HUES48 (cell line): Measurements from ENCODE around the gene CLEC2A.

Source experiments
- H3K27ac ChIP-seq: one replicate; pipeline ENCODE4 v1.7.0; 2013; ENCODE audit warnings: low read depth, low read length, inconsistent platforms
- H3K27me3 ChIP-seq: 2 replicates; pipeline ENCODE4 v1.6.1; 2013; ENCODE audit warnings: mild to moderate bottlenecking, low read length; ENCODE audit not compliant: control insufficient read depth, insufficient read depth
- H3K36me3 ChIP-seq: 2 replicates; pipeline ENCODE4 v1.6.1; 2013; ENCODE audit warnings: low read length; ENCODE audit not compliant: control insufficient read depth, insufficient read depth
- H3K4me1 ChIP-seq: 2 replicates; pipeline ENCODE4 v1.6.1; 2013; ENCODE audit warnings: mild to moderate bottlenecking, low read length; ENCODE audit not compliant: control insufficient read depth, insufficient read depth
- H3K4me3 ChIP-seq: 2 replicates; pipeline ENCODE4 v1.5.1; 2013; ENCODE audit warnings: mild to moderate bottlenecking, low read depth, low read length
- H3K9ac ChIP-seq: 2 replicates; pipeline ENCODE4 v1.6.1; 2013; ENCODE audit warnings: mild to moderate bottlenecking, low read depth, low read length, moderate library complexity
- H3K9me3 ChIP-seq: 2 replicates; pipeline ENCODE4 v1.6.1; 2013; ENCODE audit warnings: low read length; ENCODE audit not compliant: control insufficient read depth, insufficient read depth

The CLEC2A gene

DNA sequence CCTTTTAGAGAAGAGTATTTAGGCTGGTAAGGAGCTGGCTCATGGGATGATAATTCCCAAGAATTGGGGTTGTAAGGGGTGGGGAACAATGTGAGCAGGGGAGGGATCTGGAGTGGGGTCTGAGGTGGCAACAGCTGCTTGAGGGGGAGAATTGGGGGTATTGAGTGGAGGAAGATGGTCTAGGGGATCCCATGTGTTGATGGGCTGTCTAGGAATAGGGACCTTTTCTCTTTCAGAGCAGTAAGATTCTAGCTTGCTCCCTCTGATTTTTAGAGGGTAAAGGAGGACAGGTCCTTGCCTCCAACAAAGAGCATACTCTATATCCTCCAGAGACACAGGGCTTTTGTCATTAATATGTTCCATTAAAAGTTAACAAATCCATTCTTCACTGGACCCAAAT is 22.4 kb downstream of the CLEC2A start:
- Histone ChIP-seq H3K9me3 (peaks cover 35% of the 10 kb centered on the region), H3K9ac (no peak overlapping the region), H3K27ac (no peak overlapping the region), H3K36me3 (no peaks in the 10 kb centered on the region), H3K4me3 (no peak overlapping the region), H3K4me1 (no peaks in the 10 kb centered on the region), H3K27me3 (no peaks in the 10 kb centered on the region)

DNA sequence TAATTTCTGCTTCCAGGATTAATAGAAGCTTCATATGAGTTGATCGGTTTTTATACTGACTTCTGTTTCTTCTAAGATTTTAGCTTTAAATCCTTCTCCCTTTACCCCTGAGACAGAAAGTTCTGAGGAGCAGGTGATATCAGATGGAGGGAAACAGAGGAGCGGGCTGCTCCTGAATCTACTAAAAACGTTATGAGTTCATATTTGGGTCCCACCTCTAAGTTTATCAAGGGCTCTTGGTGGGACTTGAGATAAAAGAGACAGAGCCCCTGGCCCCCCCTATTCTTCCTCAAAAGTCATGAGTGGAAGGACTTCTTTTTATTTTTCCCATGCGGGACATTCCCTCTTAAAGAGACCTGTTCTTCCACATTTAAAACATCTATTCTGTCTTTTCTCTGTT is 23.8 kb downstream of the CLEC2A start:
- no peak overlapping the region for H3K4me3 ChIP-seq
- no peaks in the 10 kb centered on the region for H3K4me1 ChIP-seq
- H3K27ac ChIP-seq, result no peak overlapping the region
- no peaks in the 10 kb centered on the region for H3K36me3 ChIP-seq
- peaks cover 35% of the 10 kb centered on the region for H3K9me3 ChIP-seq
- H3K9ac ChIP-seq, result no peak overlapping the region
- H3K27me3 ChIP-seq, result no peaks in the 10 kb centered on the region

DNA sequence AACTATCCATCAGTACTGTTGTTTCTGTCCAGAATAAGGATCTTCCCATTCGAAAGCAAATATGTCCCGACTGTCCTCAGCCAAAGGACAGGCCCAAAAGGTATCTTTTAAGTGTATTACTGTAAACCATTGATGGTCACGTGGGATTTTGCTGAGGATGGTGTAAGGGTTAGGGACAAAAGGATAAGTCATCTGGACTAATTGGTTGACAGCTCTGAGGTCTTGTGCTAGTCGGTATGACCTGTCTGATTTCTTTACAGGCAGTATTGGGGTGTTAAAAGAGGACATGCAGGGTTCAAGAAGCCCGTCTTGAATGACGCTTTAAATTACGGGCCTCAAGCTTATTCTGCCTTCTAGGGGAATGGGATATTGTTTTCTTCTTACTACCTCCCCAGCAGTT is 24.4 kb downstream of the CLEC2A start:
- H3K4me3 ChIP-seq, result no peak overlapping the region
- H3K27me3 ChIP-seq, result no peaks in the 10 kb centered on the region
- H3K9me3 ChIP-seq, result peaks cover 36% of the 10 kb centered on the region
- no peaks in the 10 kb centered on the region for H3K4me1 ChIP-seq
- no peaks in the 10 kb centered on the region for H3K36me3 ChIP-seq
- no peak overlapping the region for H3K9ac ChIP-seq
- no peak overlapping the region for H3K27ac ChIP-seq

DNA sequence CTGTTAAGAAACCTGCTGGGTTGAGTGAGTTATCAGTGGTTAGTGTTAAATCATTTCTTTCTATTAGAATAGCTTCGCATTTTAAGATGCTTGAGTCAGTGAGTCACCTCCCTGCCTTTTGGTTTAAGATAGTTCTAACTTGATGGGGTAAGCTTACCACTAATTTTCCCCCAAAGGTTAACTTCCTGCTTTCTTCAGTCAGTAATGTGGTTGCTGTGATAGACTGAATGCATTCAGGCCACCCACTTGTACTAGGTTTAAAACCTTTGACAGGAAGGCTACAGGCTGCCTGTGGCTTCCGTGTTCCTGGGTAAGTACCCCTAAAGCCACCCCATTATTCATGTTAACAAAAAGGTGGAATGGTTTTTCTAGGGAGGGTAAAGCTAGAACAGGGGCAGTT is 25.3 kb downstream of the CLEC2A start:
- no peaks in the 10 kb centered on the region for H3K36me3 ChIP-seq
- no peak overlapping the region for H3K27ac ChIP-seq
- H3K27me3 ChIP-seq, result no peaks in the 10 kb centered on the region
- no peak overlapping the region for H3K4me3 ChIP-seq
- no peak overlapping the region for H3K9ac ChIP-seq
- H3K4me1 ChIP-seq, result no peaks in the 10 kb centered on the region
- peaks cover 38% of the 10 kb centered on the region for H3K9me3 ChIP-seq

DNA sequence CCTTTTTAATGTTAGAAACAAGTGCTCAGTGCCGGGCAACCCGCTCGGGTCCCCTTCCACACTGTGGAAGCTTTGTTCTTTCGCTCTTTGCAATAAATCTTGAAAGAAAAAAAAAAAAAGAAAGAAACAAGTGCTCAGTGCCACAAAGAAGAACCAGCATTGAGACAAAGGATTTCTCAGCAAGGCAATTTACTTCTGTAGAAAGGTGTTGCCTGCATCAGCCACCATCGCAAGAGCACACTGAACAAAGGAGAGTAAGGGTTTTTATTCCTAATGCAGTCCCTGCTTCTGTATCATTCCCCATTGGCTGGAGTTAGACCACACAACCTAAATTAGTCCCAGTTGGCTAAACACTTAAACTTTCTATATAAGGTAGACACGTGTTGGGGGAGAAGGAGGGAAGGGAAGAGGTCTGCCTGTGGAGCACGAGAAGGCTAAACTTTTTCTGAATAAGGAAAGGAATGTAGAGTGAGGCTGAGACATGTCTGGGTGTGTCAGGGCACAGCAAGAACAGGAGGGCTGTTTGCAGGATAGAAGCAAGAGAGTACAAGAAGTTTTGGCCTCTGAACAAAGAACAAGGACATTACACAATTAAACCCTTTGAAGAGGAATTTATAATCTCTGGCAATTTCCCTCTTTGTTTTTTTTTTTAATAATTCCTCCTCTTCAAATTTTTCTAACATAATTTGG is 29.5 kb downstream of the CLEC2A start:
- Histone ChIP-seq H3K27me3 (no peaks in the 10 kb centered on the region), H3K4me3 (no peak overlapping the region), H3K4me1 (0 out of 2 replicates have a peak, but pooled peaks cover 4% of the 10 kb centered on the region), H3K27ac (no peak overlapping the region), H3K36me3 (no peaks in the 10 kb centered on the region), H3K9me3 (0 out of 2 replicates have a peak, but pooled peaks cover 10% of the 10 kb centered on the region), H3K9ac (no peak overlapping the region)

DNA sequence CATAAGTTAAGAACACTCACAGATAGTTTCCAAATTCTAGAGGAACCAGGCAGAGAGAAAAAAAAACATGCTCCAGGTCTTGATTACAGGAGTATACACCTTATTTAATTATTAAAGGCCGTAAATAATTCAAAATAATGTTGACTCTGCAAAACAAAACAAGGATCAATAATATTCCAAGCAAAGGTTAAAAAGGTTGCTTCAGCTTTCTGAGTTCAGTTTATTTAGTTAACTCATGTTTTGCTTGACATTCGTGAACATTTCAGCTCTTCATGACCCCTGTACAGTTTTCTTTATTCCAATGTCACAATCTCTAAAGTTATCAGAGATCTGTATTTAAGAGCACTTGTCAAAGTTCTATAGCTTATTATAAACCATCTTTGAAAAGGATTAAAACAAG is 31.2 kb downstream of the CLEC2A start:
- no peak overlapping the region for H3K9ac ChIP-seq
- H3K4me3 ChIP-seq, result no peak overlapping the region
- H3K4me1 ChIP-seq, result 0 out of 2 replicates have a peak, but pooled peaks cover 4% of the 10 kb centered on the region
- no peaks in the 10 kb centered on the region for H3K36me3 ChIP-seq
- H3K27me3 ChIP-seq, result no peaks in the 10 kb centered on the region
- 0 out of 2 replicates have a peak, but pooled peaks cover 10% of the 10 kb centered on the region for H3K9me3 ChIP-seq
- no peak overlapping the region for H3K27ac ChIP-seq

GRCh38 chr12:9899209-9899608 is 33.0 kb downstream of the CLEC2A start:
- H3K36me3 ChIP-seq, result no peaks in the 10 kb centered on the region
- H3K9me3 ChIP-seq, result 0 out of 2 replicates have a peak, but pooled peaks cover 10% of the 10 kb centered on the region
- no peak overlapping the region for H3K27ac ChIP-seq
- H3K4me1 ChIP-seq, result 0 out of 2 replicates have a peak, but pooled peaks cover 4% of the 10 kb centered on the region
- H3K9ac ChIP-seq, result no peak overlapping the region
- no peaks in the 10 kb centered on the region for H3K27me3 ChIP-seq
- no peak overlapping the region for H3K4me3 ChIP-seq

- H3K9me3 ChIP-seq, result 0 out of 2 replicates have a peak, but pooled peaks cover 6% of the 10 kb centered on the region
- 0 out of 2 replicates have a peak, but pooled peaks cover 4% of the 10 kb centered on the region for H3K4me1 ChIP-seq
- no peaks in the 10 kb centered on the region for H3K36me3 ChIP-seq
- H3K9ac ChIP-seq, result no peak overlapping the region
- H3K4me3 ChIP-seq, result no peak overlapping the region
- no peaks in the 10 kb centered on the region for H3K27me3 ChIP-seq
- H3K27ac ChIP-seq, result no peak overlapping the region
These were observed 34.6 kb downstream of the CLEC2A start for GRCh38 chr12:9897535-9897934.

GRCh38 chr12:9895215-9895971 is 36.8 kb downstream of the CLEC2A start:
- no peak overlapping the region for H3K4me3 ChIP-seq
- H3K27ac ChIP-seq, result no peak overlapping the region
- H3K9ac ChIP-seq, result no peak overlapping the region
- no peaks in the 10 kb centered on the region for H3K36me3 ChIP-seq
- H3K27me3 ChIP-seq, result no peaks in the 10 kb centered on the region
- 0 out of 2 replicates have a peak, but pooled peaks cover 4% of the 10 kb centered on the region for H3K4me1 ChIP-seq
- no peaks in the 10 kb centered on the region for H3K9me3 ChIP-seq

DNA sequence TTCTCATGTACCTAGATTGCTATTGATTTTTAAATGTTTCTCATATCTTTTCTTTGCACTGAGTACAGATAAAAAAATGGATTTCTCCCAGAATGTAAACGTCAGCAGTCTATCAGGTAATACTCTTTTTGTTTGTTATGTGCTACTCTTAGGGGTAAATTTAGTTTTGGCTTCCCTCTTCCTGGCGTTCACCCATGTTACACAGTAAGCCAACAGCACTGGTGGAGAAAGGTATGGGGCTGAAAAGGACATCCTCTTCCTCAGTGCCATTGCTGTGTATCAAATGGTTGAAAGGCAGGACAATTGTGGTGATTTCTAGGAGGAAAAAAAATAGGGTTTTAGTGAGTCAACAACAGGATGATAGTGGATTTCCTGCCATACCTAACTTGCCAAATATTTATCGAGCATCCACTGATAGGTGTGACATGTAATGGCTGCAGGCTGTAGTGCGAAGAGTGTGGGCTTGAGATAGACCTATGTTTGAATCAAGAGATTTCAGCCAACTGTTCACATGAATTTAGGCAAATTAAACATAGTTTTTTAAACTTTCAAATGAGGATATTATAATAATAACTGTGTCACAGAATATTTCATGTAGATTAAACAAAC is 43.4 kb downstream of the CLEC2A start:
- no peak overlapping the region for H3K4me3 ChIP-seq
- H3K27ac ChIP-seq, result no peak overlapping the region
- no peaks in the 10 kb centered on the region for H3K9me3 ChIP-seq
- no peaks in the 10 kb centered on the region for H3K36me3 ChIP-seq
- H3K9ac ChIP-seq, result no peak overlapping the region
- no peaks in the 10 kb centered on the region for H3K27me3 ChIP-seq
- no peaks in the 10 kb centered on the region for H3K4me1 ChIP-seq

DNA sequence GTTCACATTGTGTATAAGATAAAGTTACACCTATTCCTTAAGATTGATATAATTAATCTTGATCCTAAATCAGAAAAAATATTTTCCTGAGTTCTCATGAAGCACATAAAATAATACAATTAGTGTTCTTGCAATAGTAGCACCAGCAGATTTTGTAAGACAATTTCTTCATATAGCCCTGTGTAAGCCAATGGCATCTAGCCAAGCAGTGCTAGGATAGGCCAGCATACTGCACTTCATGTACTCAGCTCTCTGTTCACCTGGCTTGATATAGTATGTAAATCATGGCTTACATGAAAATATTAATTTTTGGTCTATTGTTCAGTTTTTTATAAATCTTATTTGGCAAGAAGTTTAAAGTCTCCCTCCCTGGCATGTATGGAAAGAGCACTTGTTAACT is 49.0 kb downstream of the CLEC2A start:
- no peak overlapping the region for H3K4me3 ChIP-seq
- H3K36me3 ChIP-seq, result no peaks in the 10 kb centered on the region
- no peak overlapping the region for H3K27ac ChIP-seq
- no peak overlapping the region for H3K9ac ChIP-seq
- peaks cover 5% of the 10 kb centered on the region; the same call in 1 of the 2 replicates for H3K4me1 ChIP-seq
- no peaks in the 10 kb centered on the region for H3K27me3 ChIP-seq
- no peaks in the 10 kb centered on the region for H3K9me3 ChIP-seq
